ENCODE measurements around the gene UCK1.
A peak's percentile ranks its signal among the peaks of the same experiment; 100 is the strongest.
"Not testable (repeated sequence)": the region's sequence is repeated elsewhere in the genome, so short reads cannot be mapped to it uniquely, and the experiment has no call there.

The UCK1 gene

DNA sequence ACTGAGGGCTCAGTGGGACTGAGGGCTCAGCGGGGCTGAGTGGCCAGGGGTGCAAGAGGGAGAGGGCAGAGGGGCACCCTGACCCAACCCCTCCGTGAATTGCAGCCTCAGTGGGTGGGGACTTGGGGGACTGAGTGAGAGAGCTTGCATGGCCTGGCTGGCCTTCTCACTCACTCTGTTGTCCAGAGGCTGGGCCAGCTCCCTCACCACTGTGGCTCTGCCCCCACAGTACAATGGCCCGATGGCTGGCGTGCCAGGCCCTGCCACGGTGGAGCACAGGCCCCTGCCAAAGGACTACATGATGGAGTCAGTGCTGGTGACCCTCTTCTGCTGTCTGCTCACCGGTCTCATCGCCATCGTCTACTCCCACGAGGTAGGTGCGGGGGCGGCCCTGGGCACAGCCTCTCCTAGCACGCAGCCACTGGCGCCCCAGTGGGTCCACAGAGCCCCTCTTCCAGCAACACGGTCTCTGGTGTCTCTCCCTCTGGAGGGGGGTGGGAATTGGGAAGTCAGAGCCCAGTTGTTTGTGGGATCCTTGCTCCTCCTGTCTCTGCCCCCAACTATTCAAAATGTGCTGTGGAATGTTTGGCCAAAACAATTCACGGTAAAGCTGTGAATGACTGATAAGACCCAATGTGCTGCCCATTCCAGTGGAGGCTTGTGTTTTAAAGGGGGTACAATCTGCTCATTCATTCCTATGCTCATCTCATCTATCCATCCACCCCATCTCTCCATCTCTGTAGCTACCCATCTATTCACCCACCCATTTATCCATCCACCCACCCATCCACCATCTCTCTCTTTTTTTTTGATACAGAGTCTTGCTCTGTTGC, 25.0 kb upstream of the UCK1 start:
- POLR2A ChIA-PET, result no interaction called here
- no peak for DNase-seq (ENCODE audit: extremely low spot score)
- TF ChIP-seq SP1 (IDR thresholded peaks at IDR 0.05) (no peak), FOXK2 (IDR thresholded peaks at IDR 0.05) (no peak), FOXM1 (IDR thresholded peaks at IDR 0.05; ENCODE audit: borderline replicate concordance) (no peak), SUZ12 (IDR thresholded peaks at IDR 0.05) (no peak), HDGF (IDR thresholded peaks at IDR 0.05; ENCODE audit: borderline replicate concordance) (no peak), L3MBTL2 (conservative IDR thresholded peaks at IDR 0.05) (no peak), ARNT (IDR thresholded peaks at IDR 0.05) (no peak), LEF1 (IDR thresholded peaks at IDR 0.05; ENCODE audit: borderline replicate concordance) (no peak), ELF4 (IDR thresholded peaks at IDR 0.05) (no peak), FOXA1 (IDR thresholded peaks at IDR 0.05) (no peak), TARDBP (IDR thresholded peaks at IDR 0.05) (no peak), NFRKB (IDR thresholded peaks at IDR 0.05) (no peak), BHLHE40 (IDR thresholded peaks at IDR 0.05; ENCODE audit: borderline replicate concordance) (no peak), CTBP1 (IDR thresholded peaks at IDR 0.05; ENCODE audit: borderline replicate concordance) (no peak), ZNF384 (IDR thresholded peaks at IDR 0.05) (no peak)
- TF ChIP-seq, protein P1, sequence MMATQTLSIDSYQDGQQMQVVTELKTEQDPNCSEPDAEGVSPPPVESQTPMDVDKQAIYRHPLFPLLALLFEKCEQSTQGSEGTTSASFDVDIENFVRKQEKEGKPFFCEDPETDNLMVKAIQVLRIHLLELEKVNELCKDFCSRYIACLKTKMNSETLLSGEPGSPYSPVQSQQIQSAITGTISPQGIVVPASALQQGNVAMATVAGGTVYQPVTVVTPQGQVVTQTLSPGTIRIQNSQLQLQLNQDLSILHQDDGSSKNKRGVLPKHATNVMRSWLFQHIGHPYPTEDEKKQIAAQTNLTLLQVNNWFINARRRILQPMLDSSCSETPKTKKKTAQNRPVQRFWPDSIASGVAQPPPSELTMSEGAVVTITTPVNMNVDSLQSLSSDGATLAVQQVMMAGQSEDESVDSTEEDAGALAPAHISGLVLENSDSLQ (IDR thresholded peaks at IDR 0.05), result no peak
- CTCF ChIA-PET, result no interaction called here

DNA sequence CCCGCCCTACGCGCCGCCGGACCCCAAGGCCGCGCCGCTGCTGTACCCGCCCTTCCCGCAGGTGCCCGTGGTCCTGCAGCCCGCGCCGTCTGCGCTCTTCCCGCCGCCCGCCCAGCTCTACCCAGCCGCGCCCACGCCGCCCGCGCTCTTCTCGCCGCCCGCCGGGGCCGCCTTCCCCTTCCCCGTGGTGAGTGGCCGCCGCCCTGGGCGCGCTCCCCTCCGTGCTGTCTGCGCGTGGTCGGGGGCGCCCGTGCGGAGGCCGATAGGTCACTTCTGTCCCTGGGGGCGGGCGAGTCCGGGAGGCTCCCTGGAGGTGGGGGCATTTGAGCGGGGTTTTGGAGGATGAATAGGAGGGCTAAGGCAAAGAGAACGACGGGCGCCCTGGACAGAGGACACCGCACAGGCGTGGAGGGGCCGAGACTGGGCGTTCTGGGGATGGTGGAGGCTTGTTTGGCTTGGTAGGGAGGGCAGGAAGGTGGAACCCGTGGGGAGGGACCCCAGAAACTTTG, 23.8 kb upstream of the UCK1 start:
- ChIA-PET POLR2A (no interaction called here), CTCF (no interaction called here)
- no peak for DNase-seq (ENCODE audit: extremely low spot score)
- no peak for TF ChIP-seq HDGF (IDR thresholded peaks at IDR 0.05; ENCODE audit: borderline replicate concordance)
- no peak for TF ChIP-seq ZNF384 (IDR thresholded peaks at IDR 0.05)
- no peak for TF ChIP-seq SP1 (IDR thresholded peaks at IDR 0.05)
- no peak for TF ChIP-seq ELF4 (IDR thresholded peaks at IDR 0.05)
- TF ChIP-seq FOXM1 (IDR thresholded peaks at IDR 0.05; ENCODE audit: borderline replicate concordance), result no peak
- TF ChIP-seq LEF1 (IDR thresholded peaks at IDR 0.05; ENCODE audit: borderline replicate concordance), result no peak

DNA sequence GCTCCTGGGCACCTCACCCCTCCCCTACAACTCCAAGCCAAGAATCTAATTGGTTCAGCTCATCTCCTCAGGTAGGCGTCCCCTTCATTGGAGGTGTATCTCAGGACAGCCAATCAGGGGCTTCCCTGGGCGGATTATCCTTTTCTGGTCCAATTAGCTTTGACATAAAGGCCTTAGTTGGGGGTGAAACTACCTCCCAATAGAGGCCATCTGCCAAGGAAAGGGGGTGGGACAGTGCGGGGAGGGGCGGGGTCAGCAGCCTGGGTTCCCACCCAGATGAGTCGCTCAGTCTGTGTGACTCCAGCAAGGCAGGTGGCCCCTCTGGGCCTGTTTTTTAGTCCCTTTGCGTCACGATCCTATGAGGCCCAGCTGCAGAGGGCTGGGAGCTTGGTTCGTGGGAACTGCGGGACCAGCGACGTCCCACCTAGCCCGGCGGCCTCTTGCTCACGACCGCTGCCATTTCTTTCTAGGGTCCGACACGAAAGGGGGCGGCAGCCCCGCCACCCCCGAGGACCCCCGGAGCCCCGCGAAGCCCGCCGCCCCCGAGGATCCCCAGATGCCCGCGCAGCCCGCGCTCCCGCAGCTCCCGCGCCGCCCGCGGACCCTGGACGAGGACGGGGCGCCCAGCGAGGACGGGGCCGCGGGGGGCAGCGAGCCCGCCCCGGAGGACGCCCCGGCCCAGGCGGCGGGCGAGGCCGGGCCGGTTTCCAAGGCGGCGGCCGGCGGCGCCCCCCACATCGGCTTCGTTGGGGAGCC, 23.2 kb upstream of the UCK1 start:
- CTCF ChIA-PET, result no interaction called here
- POLR2A ChIA-PET, result no interaction called here
- TF ChIP-seq FOXK2 (IDR thresholded peaks at IDR 0.05), result no peak
- no peak for DNase-seq (ENCODE audit: extremely low spot score)

DNA sequence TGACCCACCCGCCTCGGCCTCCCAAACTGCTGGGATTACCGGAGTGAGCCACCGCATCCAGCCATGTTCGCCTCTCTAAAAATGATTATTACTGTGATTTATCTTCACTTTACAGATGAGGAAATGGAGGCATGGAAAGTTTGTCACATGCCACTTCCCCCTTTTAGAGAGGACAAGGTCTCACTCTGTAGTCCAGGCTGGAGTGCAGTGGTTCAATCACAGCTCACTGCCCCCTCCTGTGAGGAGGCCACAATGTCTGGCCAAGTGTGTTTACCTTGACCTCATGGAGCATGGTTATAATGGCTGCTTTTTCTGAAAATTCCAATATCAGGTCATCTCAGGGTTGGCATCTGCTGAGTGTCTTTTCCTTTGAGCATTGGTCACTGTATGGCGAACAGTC, 21.0 kb upstream of the UCK1 start:
- ChIA-PET POLR2A (no interaction called here), CTCF (no interaction called here)
- TF ChIP-seq ARNT (IDR thresholded peaks at IDR 0.05) (no peak), LEF1 (IDR thresholded peaks at IDR 0.05; ENCODE audit: borderline replicate concordance) (no peak), ZNF384 (IDR thresholded peaks at IDR 0.05) (no peak), NFRKB (IDR thresholded peaks at IDR 0.05) (no peak), HDGF (IDR thresholded peaks at IDR 0.05; ENCODE audit: borderline replicate concordance) (no peak), ELF4 (IDR thresholded peaks at IDR 0.05) (no peak), FOXM1 (IDR thresholded peaks at IDR 0.05; ENCODE audit: borderline replicate concordance) (no peak), SUZ12 (IDR thresholded peaks at IDR 0.05) (no peak), FOXA1 (IDR thresholded peaks at IDR 0.05) (no peak), FOXK2 (IDR thresholded peaks at IDR 0.05) (no peak), TARDBP (IDR thresholded peaks at IDR 0.05) (no peak), BHLHE40 (IDR thresholded peaks at IDR 0.05; ENCODE audit: borderline replicate concordance) (no peak), SP1 (IDR thresholded peaks at IDR 0.05) (no peak), CTBP1 (IDR thresholded peaks at IDR 0.05; ENCODE audit: borderline replicate concordance) (no peak), L3MBTL2 (conservative IDR thresholded peaks at IDR 0.05) (no peak)
- TF ChIP-seq, protein P1 (IDR thresholded peaks at IDR 0.05), result no peak
- no peak for DNase-seq (ENCODE audit: extremely low spot score)

DNA sequence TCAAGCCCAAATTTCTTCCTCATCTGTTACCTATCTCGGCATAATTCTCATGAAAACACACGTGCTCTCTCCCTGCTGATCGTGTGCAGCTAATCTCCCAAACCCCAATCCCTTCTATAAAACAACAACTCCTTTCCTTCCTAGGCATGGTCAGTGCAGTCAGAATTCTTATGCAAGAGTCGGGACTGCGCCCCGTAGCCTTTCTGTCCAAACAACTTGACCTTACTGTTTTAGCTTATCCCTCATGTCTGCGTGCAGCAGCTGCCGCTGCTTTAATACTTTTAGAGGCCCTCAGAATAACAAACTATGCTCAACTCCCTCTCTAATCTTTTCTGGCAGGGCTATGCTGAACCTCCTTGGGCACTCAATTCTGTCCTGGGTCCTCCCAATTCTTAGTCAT, 19.4 kb upstream of the UCK1 start:
- POLR2A ChIA-PET; DNase-seq (ENCODE audit: extremely low spot score); CTCF ChIA-PET: not testable (repeated sequence)

DNA sequence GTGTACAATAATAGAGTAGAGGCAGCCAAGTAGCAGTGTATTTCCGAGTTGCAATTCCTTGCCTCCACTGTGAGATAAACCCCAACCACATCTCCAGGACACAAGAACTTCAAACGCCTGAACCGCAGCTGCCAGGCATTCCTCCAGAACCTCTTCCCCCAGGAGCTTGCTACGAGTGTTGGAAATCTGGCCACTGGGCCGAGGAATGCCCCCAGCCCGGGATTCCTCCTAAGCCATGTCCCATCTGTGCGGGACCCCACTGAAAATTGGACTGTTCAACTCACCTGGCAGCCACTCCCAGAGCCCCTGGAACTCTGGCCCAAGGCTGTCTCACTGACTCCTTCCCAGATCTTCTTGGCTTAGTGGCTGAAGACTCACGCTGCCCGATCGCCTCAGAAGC, 18.1 kb upstream of the UCK1 start:
- CTCF ChIA-PET; POLR2A ChIA-PET; DNase-seq (ENCODE audit: extremely low spot score): not testable (repeated sequence)

DNA sequence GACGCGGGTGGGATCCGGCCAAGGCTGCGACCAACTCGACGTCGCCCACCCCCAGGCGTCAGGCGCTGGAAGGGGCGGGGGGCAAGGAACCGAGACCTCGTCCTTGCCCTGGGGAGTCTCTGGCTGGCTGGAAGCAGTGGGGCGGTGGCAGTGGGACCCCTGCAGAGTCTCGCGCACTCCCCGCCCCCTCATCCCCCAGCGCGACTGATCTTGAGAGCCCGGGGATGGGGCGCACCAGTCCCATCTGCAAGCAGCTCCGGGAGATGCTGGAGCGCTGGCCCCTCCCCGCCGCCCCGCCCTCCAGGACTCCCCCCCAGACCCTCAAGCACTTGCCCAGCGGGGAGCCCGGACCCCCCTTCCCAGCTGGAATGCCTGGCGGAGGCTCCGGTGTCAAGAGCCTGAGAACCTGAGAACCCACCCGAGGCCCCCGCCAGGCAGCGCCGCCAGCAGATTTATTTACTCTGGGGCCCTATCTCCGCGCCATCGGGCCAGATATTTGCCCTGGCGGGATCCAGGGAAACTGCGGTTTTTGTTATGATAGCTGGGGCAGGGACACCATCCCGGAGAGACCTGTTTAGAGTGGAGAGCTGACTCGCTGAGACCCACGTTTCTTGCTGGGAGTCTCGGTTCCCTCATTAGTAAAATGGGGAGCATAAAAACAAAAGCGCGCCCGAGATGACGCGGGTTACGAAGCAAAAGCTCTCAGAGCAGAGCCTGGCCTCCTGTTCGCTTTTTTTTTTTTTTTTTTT, 15.4 kb upstream of the UCK1 start:
- CTCF ChIA-PET, result interaction anchor here (0.5 to 0.7 kb wide), 3 partner anchors 38 to 850 kb away, joined by 3 read pairs; no protein-coding TSS in a partner anchor
- TF ChIP-seq NFRKB (IDR thresholded peaks at IDR 0.05) (no peak), HDGF (IDR thresholded peaks at IDR 0.05; ENCODE audit: borderline replicate concordance) (no peak), FOXK2 (IDR thresholded peaks at IDR 0.05) (no peak), ARNT (IDR thresholded peaks at IDR 0.05) (no peak), ELF4 (IDR thresholded peaks at IDR 0.05) (no peak), FOXM1 (IDR thresholded peaks at IDR 0.05; ENCODE audit: borderline replicate concordance) (no peak), CTBP1 (IDR thresholded peaks at IDR 0.05; ENCODE audit: borderline replicate concordance) (no peak), LEF1 (IDR thresholded peaks at IDR 0.05; ENCODE audit: borderline replicate concordance) (no peak), L3MBTL2 (conservative IDR thresholded peaks at IDR 0.05) (no peak)
- POLR2A ChIA-PET, result interaction anchor here (1.0 to 1.2 kb wide), 4 partner anchors 15 to 198 kb away, joined by 3 to 8 read pairs (median 6); no protein-coding TSS in a partner anchor
- peak; percentile 57 for DNase-seq (ENCODE audit: extremely low spot score)
